NB4 (cell line): ENCODE measurements around the gene LOX.

Experiments
- MYC ChIP-seq: IDR thresholded peaks from 2 replicates; pipeline ENCODE4 v1.6.1; 2011; ENCODE audit warnings: low read depth, low read length
- POLR2A ChIP-seq: IDR thresholded peaks from 2 replicates; pipeline ENCODE4 v1.6.1; 2011; ENCODE audit warnings: mild to moderate bottlenecking; ENCODE audit not compliant: insufficient read length; ENCODE audit errors: extremely low read depth
- TF ChIP-seq, protein P1 (sequence below): IDR thresholded peaks from one replicate; pipeline ENCODE4 v1.5.1; 2012; ENCODE audit warnings: low read depth, low read length
- TF ChIP-seq, protein P2 (sequence below): IDR thresholded peaks from 2 replicates; pipeline ENCODE4 v1.6.1; 2011; ENCODE audit warnings: low read depth, low read length

GRCh38 chr5:122078116-122079110 lies at the start of gene LOX:
- TF ChIP-seq, protein P1, sequence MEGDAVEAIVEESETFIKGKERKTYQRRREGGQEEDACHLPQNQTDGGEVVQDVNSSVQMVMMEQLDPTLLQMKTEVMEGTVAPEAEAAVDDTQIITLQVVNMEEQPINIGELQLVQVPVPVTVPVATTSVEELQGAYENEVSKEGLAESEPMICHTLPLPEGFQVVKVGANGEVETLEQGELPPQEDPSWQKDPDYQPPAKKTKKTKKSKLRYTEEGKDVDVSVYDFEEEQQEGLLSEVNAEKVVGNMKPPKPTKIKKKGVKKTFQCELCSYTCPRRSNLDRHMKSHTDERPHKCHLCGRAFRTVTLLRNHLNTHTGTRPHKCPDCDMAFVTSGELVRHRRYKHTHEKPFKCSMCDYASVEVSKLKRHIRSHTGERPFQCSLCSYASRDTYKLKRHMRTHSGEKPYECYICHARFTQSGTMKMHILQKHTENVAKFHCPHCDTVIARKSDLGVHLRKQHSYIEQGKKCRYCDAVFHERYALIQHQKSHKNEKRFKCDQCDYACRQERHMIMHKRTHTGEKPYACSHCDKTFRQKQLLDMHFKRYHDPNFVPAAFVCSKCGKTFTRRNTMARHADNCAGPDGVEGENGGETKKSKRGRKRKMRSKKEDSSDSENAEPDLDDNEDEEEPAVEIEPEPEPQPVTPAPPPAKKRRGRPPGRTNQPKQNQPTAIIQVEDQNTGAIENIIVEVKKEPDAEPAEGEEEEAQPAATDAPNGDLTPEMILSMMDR = no peak
- TF ChIP-seq POLR2A (no peak), MYC (no peak)
- TF ChIP-seq, protein P2, sequence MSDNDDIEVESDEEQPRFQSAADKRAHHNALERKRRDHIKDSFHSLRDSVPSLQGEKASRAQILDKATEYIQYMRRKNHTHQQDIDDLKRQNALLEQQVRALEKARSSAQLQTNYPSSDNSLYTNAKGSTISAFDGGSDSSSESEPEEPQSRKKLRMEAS = no peak
